Stimulated activated CD8-positive, alpha-beta memory T cell treated with anti-CD3 and anti-CD28 coated beads, Interleukin-2, amount 100 ng/mL, for 48 hours (primary cell): ENCODE measurements around the gene WRAP53.
"Not testable (repeated sequence)": the region's sequence is repeated elsewhere in the genome, so short reads cannot be mapped to it uniquely, and the experiment has no call there.

Experiments used
- DNase-seq, 2 donors: peaks; one replicate each; pipeline ENCODE4 v3.0.0-alpha.2; 2020; ENCODE audit warnings: low read depth in 2 of 2

WRAP53 gene

DNA sequence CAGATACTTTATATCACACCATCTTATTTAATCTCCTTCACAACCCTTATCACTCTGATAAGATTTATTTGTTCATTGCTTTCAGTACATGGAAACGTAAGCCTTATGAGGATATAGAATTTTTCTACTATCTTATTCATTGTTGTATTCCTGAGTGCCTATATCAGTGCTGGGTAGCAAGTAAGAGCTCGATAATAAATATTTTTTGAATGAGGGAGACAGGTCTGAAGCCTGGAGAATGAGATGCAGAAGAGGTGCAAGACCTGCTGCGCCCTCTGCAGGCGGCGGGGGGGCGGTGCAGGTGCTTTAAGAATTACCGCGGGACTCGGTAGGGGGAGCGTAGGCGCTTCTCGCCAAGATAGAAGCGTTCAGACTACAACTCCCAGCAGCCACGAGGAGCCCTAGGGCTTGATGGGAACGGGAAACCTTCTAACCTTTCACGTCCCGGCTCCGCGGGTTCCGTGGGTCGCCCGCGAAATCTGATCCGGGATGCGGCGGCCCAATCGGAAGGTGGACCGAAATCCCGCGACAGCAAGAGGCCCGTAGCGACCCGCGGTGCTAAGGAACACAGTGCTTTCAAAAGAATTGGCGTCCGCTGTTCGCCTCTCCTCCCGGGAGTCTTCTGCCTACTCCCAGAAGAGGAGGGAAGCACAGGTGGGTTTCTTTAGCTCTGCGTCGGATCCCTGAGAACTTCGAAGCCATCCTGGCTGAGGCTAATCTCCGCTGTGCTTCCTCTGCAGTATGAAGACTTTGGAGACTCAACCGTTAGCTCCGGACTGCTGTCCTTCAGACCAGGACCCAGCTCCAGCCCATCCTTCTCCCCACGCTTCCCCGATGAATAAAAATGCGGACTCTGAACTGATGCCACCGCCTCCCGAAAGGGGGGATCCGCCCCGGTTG, at the start of gene WRAP53:
Gene WRAP53, plus strand, starts transcription at position 570 of the 900 bp plus-strand sequence. Its CDS starts 172 bp downstream, at position 742.
- peak; percentile 88 to 93 for DNase-seq

DNA sequence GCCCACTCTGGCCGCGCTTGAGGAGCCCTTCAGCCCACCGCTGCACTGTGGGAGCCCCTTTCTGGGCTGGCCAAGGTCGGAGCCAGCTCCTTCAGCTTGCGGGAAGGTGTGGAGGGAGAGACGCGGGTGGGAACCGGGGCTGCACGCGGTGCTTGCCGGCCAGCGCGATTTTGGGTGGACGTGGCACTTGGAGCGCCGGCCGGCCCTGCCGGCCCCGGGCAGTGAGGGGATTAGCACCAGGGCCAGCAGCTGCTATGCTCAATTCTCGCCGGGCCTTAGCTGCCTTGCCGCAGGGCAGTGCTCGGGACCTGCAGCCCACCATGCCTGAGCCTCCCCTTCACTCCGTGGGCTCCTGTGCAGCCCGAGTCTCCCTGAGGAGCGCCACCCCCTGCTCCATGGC, 47.5 kb upstream of the WRAP53 start:
- no peak for DNase-seq

DNA sequence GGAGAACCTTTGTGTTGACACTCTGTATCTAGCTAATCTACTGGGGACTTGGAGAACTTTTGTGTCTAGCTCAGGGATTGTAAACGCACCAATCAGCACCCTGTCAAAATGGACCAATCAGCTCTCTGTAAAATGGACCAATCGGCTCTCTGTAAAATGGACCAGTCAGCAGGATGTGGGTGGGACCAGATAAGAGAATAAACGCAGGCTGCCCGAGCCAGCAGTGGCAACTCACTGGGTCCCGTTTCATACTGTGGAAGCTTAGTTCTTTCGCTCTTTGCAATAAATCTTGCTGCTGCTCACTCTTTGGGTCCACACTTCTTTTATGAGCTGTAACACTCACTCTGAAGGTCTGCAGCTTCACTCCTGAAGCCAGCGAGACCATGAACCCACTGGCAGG, 46.6 kb upstream of the WRAP53 start:
- DNase-seq, result not testable (repeated sequence)

DNA sequence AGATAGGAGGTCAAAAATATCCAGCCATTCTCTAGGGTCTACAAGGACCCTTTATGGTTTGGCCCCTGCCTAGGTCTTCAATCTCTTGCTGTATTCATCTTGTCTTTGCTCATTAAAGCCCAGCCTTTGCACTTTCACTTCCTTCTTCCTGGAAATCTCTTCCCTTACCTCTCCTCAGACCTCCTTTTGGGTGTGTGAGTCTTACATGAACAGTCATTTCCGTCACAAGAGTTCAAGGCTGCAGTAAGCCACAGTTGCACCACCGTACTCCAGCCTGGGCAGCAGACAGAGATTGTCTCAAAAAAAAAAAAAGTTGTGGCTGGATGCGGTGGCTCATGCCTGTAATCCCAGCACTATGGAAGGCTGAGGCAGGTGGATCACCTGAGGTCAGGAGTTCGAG, 43.5 kb upstream of the WRAP53 start:
- no peak for DNase-seq

DNA sequence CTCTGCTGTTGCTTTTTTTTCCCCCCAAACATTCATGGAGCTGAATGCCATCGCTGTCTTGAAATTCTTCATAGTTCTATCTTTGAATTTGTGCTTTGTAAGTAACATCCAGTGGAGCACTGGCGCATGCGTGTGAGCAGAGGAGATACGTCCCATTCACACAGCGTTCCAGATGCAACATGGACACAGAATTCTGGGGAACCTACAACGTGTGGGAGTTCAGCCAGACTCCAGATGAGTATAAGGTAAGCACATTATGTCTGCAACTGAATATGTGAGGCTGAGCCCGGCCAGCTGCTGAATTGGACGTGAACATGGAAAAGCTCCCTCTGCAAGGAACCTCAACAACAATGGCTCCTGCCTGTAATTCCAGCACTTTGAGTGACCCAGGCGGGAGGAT, 41.8 kb upstream of the WRAP53 start:
- no peak for DNase-seq

DNA sequence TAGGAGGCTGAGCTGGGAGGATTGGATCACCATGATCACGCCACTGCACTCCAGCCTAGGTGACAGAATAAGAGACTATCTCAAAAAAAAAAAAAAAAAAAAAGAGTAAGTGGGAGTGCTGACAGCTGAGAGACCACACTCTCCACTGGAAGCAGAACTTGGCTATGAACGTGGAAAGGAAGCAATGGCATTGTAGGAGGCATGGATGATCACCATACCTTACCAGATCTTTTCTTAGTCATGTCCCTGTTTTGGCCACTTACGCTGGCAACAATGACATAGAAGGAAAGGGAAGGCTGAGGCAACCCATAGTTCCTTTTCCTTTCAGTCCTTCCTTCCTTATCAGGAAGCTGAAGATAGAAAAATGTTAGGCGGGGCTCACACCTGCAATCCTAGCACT, 41.3 kb upstream of the WRAP53 start:
- no peak for DNase-seq

DNA sequence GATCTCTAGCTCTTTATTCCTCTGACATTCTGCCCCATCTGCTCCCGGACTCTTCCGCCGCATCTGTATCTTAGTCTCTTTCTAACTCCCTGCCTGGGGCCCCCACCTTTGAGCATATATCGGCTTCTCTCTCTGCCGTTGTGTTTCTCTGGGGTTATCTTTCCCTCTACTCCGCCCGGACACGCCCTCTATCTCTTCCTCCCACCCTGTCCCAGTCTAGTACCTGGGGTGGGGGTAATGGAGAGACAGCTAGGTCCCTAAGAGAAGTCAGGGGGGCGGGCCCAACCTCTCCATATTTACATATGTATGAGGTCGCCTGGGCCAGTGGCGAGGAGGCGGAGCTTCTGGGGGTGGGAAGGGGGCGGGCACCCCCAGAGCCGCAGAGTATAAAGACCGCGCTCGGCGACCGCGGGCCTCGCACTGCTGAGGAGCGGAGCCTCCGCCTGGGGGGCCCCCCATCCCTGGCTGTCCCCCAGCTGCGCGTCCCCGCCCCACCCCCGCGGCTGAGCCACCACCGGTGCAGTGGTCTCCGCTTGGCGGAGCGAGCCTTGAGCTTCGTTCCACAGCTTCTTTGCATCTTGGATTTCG, 37.7 kb upstream of the WRAP53 start, which contains the start of gene ATP1B2:
Gene ATP1B2, plus strand, starts transcription at position 418 of the 588 bp plus-strand sequence. CDS start 593 bp downstream, outside the sequence.
- peak; percentile 59 to 60 for DNase-seq

DNA sequence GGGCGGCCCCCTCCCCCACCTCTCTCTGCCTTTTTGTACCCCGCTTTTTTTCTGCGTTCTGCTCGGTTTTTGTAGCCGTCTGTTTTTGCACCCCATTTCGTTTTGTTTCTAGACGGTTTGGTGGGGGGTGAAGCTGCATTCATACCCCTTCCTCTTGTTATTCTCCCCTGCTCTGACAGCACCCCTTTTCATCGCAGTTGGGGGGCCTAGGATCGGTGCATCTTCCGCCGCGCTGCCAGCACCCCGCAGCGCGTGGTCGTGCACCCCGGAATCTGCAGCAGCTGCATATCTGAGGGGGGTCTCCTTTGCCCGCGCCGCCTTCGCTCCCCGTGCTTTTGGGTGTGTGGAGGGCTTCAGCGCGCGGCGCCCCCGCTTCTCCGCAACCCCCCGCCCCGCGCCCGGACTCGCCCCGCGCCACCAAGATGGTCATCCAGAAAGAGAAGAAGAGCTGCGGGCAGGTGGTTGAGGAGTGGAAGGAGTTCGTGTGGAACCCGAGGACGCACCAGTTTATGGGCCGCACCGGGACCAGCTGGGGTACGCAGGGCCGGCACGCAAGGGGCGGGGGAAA, 37.1 kb upstream of the WRAP53 start:
- DNase-seq, result no peak

DNA sequence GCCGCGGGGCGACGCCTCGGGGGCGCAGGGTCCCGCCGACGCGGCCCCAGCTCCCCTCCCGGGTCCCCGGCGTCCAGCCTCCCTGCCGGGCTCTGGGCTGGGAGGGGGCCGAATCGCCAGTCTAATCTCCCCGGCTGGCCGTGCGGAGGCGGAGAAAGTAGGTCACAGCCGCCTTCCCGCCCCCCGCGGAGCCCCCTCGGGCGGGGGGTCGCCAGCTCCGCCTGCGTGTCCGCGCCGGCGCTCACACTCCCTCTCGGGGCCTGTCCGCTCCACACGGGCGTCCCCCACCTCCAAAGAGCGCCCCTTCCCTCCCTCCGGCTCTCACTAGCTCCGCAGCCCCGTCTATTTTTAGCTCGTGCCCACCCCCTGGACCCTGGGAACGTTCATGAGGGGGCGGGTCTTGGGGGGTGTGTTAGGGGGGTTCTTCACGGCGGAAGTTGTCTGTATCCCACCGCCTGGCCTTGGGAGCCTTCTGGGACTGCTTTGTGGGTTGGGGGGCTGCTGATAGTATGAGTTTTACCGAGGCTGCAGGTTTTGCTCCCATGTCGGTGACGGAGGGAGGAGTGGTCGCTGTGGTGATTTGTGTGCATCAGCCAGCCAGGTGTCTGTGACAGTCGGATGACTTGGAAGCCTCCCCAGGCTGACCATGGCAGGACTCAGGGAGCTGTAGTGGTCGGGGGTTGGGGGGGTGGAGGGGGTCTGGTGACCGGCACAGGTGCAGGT, 36.5 kb upstream of the WRAP53 start:
- no peak for DNase-seq

DNA sequence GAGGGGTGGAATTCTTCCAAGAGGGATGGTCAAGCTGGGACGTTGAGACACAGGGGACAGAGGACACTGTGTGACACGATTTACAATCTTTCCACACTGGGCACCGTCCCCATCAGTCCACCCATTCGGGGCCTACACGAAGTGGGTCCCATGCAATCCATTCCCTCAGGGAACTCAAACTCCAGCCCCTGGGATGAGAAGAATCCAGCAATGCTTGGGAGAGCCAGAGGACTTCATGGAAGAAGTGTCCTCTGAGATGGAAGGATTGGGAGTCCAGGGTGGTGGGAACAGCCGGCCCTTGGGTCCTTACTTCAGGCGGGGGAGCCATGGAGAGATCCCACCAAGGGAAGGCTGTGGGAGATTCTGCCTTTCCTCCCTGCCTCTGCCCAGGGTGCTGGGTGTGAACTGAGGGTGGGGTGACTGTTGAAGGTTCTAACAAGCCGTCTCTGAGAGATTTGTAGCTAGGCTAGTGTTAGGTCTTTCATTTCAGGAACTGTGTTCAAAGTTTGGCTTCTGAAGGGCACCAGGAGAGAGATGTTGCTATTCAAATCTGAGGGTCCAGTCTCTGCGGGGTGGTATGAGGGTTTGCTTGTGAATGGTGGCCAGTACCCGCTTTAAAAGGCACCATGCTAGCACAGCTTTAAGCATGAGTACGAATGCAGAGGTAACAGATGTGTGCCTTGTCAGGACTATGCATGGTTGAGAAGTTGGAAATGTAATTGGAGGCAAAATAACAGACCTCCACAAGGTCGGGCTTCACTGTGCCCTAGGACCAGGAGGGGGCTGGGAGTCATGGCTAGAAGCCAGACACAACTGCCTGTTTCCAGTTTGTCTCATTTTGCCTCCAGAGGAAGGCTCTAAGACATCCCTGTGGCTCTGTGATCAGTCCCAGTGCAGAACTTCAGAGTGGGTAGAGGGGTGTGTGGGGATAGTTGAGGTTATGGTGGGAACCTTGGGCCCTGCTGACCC, 35.6 kb upstream of the WRAP53 start:
- DNase-seq, result no peak

DNA sequence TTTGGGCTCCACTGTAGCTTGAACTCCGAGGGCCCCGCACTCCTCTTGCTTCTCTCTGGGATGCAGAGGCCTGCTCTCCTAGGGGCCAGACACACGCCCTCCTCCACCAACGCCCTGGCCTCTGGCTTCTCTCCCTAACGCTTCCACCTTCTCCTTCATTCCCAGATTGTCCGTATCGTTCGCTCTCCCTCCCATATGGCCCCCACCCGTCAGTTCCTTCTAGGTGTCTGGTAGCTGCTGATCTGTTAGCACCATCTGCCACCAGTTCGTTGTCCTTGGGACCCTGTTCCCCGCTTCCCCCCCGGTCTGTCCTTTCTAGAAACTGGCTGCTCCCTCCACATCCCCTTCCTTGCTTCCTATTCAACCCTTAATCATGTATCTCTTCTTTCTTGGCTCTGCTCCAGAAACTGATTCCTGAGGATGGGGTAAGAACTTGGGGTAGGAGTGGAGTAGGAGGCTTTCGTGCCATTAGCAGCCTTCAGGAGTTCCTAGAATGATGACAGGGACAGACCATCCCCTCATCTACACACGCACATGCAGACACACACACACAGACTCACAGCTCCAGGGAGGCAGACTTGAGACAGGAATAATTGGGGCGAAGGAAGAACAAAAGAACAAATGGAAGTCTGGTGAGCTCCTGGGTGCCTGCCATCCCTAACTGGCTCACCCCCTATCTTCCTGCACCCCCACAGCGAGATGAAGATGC, 33.3 kb upstream of the WRAP53 start:
- no peak for DNase-seq

DNA sequence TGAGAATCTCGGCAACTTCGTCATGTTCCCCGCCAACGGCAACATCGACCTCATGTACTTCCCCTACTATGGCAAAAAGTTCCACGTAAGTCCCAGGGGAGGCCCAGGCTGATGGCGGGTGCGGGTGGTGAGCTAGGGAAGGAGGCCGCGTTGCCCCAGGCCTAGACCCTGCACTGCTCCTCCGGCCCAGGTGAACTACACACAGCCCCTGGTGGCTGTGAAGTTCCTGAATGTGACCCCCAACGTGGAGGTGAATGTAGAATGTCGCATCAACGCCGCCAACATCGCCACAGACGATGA, 32.8 kb upstream of the WRAP53 start:
- no peak for DNase-seq

DNA sequence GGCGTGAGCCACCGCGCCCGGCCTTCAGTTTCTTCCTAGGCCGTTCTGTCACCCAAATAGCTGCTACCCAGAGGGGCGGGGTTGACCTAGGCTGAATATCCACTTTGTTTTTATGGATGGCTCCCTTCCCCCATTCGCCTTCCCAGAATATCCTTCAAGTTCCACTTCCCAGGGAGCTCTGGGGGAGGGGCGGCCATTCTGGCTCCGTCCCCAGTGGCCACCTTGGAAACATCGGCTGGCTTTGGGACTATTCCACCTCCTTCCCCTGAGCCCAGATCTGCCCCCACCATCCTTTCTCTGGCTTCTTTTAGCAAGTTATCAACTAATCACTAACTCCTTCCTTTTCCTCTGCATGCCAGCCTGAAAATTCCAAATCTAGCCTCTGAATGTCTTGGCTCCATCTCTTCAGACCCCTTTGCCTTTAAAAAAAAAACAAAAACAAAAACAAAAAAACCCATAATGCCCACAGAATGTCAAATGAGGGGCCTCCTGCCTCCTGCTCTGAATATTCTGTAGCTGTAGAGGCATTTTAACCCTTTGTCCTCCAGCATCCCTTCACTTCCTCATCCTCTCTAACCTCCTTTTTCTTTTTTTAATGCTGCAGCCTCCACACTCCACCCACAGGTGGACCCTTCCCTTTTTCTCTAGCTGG, 31.2 kb upstream of the WRAP53 start:
- no peak for DNase-seq

DNA sequence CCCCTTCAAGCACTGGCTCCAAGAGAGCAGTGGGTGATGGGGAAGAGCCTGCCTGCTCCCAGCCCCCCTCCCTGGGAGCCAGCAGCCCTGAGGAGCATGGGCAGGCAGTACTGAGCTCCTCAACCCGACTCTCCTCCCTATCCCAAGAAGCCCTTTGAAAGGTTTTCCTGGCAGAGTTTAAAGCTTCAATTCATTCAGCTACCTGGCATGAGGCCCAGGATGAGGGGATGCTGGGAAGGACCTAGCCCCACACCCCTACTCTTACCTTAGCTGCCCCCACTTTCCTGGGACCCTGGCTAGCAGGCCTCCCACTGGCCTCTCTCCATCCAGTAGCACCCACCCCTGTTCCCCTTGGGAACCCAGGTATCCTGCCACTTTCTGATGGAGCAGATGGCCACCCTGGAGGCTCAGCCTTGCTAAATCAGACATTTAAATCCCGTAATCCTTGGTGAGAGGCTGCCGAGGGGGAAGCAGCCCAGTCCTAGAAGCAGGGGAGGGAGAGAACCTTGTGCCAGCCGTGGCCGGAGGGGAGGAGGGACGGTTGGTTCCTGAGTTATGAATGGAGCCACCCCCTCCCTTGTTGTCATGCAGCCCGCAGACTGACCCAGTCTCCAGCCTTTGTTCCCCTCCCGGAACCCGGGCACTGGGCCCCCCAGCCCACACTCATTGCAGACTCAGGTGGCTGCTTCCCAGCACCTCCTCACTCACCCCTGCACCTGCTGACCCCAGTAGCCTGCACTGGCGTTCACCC, 20.4 kb upstream of the WRAP53 start:
- no peak for DNase-seq

DNA sequence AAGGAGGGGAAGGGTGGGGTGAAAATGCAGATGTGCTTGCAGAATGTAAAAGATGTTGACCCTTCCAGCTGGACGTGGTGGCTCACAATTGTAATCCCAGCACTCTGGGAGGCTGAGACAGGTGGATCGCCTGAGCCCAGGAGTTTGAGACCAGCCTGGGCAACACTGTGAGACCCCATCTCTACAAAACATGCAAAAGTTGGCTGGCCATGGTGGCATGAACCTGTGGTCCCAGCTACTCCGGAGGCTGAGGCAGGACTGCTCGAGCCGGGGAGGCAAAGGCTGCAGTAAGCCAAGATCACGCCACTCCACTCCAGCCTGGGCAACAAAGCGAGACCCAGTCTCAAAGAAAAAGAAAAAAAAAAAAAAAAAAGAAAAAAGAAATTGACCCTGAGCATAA, 19.8 kb upstream of the WRAP53 start:
- no peak for DNase-seq

DNA sequence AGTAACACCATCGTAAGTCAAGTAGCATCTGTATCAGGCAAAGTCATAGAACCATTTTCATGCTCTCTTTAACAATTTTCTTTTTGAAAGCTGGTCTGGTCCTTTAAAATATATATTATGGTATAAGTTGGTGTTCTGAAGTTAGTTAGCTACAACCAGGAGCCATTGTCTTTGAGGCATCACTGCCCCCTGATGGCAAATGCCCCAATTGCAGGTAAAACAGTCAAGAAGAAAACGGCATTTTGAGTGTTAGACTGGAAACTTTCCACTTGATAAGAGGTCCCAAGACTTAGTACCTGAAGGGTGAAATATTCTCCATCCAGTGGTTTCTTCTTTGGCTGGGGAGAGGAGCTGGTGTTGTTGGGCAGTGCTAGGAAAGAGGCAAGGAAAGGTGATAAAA, 15.0 kb upstream of the WRAP53 start:
- peak in 1 of 2 donors; percentile 48 for DNase-seq

DNA sequence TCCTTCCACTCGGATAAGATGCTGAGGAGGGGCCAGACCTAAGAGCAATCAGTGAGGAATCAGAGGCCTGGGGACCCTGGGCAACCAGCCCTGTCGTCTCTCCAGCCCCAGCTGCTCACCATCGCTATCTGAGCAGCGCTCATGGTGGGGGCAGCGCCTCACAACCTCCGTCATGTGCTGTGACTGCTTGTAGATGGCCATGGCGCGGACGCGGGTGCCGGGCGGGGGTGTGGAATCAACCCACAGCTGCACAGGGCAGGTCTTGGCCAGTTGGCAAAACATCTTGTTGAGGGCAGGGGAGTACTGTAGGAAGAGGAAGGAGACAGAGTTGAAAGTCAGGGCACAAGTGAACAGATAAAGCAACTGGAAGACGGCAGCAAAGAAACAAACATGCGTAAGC, 13.3 kb upstream of the WRAP53 start:
- DNase-seq, result no peak

DNA sequence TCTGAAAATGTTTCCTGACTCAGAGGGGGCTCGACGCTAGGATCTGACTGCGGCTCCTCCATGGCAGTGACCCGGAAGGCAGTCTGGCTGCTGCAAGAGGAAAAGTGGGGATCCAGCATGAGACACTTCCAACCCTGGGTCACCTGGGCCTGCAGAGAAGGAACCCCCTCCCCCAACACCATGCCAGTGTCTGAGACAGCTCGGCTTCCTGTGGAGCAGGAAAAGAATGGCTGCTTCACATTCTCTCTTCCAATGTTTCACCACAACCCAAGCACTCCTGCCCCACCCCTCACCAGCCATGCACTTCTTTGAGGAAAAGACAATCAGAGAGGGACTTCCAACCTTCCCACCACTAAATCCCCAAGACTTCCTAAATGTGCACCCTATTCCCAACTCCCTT, 11.7 kb upstream of the WRAP53 start:
- DNase-seq, result no peak

DNA sequence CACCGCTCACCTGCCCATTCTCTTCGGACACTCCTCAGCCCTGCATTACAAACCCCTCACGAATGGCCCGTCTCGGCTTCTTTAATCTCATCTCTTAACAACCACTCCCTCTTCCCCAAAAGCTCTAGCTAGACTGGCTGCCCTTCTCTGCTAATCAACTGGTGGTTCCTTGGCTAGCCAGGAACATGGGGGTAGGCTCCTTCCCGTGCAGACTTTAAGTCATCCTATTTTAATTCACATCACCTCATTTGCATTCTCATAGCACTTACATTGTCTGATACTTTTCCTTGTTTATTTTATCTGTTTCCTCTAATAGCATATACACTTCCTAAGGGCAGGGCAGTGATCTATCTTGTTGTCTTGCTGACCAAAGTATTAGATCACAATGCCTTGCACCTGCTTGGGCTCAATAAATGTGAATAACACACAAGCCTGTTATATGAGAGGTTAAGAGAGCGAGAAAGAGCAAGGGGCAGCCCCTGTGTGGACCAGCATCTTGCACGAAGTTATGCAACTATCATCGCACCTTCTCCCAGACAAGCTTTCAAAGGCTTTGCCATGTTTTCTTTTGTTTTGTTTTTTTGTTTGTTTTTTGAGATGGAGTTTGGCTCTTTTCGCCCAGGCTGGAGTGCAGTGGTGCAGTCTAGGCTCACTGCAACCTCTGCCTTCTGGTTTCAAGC, 10.7 kb upstream of the WRAP53 start:
- no peak for DNase-seq
